RWPE1 (cell line): ENCODE measurements around the gene ESRRG.

Source experiments
- CTCF ChIA-PET: fragments of 350-600 bp; sonication (Branson Sonifier 250); formaldehyde crosslinking; extraction: SDS; loops from one replicate; lab custom pipeline; 2021; lab: Yijun Ruan, JAX
- POLR2A ChIA-PET: fragments of 400-600 bp; formaldehyde crosslinking; extraction: SDS; loops from one replicate; lab custom pipeline; 2020; ENCODE audit warnings: antibody characterized with exemption; ENCODE audit not compliant: low non-redundant PET; lab: Yijun Ruan, JAX
- DNase-seq: peaks from one replicate; pipeline ENCODE4 v3.0.0; 2012; ENCODE audit warnings: low spot score
- H3K27ac ChIP-seq: fragments of 450-650 bp; 2 replicates; pipeline ENCODE4 v1.5.1; 2017
- TF ChIP-seq, protein P1 (sequence below): fragments of 450-650 bp; conservative IDR thresholded peaks from 2 replicates; pipeline ENCODE4 v1.5.1; 2017; ENCODE audit warnings: low read depth, mild to moderate bottlenecking

Gene ESRRG

DNA sequence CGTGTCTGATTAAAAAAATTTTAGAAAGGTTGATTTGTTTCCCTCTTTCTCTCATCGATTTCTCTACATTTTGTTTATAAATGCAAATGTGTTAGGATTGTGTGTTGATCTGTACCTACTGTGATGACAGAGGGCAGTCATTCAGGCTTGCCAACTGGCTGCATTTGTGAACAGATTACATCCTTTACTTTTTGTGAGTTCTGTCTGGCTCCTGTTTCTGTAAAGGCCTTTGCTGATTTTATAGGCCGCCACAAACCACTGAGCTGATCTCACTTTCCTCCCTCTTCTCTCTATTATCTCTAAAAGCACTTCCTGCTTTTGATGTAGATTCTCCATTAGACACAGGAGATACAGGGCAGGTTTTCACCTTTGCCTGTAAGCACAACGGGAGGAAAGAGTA lies 106.8 kb downstream of the ESRRG start:
- ChIA-PET CTCF (no interaction called here), POLR2A (no interaction called here)
- H3K27ac ChIP-seq: no peak overlapping the region
- TF ChIP-seq, protein P1, sequence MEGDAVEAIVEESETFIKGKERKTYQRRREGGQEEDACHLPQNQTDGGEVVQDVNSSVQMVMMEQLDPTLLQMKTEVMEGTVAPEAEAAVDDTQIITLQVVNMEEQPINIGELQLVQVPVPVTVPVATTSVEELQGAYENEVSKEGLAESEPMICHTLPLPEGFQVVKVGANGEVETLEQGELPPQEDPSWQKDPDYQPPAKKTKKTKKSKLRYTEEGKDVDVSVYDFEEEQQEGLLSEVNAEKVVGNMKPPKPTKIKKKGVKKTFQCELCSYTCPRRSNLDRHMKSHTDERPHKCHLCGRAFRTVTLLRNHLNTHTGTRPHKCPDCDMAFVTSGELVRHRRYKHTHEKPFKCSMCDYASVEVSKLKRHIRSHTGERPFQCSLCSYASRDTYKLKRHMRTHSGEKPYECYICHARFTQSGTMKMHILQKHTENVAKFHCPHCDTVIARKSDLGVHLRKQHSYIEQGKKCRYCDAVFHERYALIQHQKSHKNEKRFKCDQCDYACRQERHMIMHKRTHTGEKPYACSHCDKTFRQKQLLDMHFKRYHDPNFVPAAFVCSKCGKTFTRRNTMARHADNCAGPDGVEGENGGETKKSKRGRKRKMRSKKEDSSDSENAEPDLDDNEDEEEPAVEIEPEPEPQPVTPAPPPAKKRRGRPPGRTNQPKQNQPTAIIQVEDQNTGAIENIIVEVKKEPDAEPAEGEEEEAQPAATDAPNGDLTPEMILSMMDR: no peak
- no peak for DNase-seq

DNA sequence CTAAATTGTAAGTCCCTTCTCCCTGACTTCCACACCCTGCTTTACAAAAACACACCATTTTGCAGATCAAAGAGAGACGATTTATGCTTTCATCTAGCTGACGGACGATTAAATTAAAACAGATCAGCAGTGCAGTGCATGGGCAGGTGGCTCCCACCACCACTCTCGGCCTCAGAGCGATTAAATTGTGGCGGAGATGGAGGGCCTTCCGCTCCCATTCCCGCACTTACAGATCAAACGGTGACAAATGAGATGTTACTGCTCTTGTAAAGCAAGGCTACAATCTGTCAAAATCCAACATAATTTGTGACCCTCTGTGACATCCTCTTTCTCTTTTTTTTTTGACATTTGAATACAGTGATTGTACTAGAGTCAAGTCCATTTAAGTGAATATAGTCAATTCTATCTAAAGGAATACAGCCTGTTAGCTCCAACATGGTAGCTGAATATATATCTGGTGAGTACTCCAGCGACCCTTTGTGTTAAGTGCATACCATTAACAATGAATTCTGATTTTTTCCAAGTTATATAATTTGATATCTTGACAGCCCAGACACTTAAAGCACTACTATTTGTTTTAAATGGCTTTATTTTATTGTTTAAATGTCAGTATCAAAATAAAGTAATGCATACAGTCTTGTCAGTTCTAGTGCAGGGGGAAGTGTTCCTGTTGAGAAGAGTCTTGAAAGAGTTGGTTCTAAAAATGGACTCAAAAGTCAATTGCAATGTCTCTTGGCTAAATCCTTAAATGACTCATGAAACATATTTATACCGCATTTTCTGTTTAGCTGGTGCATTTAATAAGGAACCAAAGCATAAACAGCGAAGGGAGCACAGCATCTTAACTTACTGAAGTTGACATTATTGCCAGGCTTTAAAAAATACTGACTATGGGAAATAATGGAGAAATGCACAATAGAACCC lies 109.0 kb downstream of the ESRRG start:
- CTCF ChIA-PET: no interaction called here
- H3K27ac ChIP-seq: no peak overlapping the region
- TF ChIP-seq, protein P1: no peak
- POLR2A ChIA-PET: no interaction called here
- DNase-seq: no peak

DNA sequence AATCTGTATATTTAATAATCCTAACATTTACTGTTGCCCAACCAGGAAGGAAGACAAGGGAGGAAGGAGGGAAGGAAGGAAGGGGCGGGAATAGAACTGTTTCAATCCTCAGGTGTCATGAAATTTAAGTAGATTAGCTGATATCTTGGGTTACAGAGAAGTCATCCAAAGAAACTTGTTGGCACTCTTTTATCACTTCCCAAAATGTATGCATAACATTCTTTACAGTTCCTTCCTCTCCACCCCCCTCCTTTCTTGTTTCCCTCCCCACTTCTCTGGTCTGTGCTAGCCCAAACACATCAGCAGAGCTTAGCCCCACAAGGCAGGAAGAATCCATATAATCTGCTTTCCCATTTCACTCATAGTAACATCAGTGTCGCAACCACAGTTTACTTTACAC lies 110.9 kb downstream of the ESRRG start:
- ChIA-PET POLR2A (no interaction called here), CTCF (no interaction called here)
- H3K27ac ChIP-seq: no peak overlapping the region
- DNase-seq: no peak
- TF ChIP-seq, protein P1: no peak

DNA sequence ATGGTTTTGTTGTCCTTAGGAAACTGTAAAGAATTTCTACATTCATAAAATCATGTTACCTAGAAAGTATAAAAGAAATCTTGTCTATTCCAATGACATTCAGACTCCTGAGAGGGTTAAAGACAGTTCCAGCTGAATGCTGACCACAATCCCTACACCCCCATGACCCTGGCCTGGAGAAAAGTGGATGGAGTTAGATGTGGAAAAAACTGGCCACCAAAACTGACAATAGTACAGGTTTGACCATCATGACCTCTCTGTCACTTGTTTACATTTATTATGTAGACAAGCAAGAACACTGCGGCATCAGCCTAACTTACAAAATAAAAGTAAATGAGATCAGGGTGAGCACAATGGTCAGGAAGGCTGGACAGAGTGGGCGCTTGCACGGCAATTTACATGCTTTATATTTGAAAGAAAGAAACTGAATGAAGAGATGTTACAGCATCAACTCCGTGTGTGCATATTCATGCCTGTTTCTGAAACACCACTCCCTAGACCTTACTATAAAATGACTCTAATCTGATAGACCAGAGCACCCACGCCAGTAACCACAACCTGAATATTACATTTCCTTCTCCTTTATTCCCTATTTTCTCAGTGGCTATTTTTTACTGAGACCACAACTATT lies 116.0 kb downstream of the ESRRG start:
- ChIA-PET CTCF (no interaction called here), POLR2A (no interaction called here)
- no peak overlapping the region for H3K27ac ChIP-seq
- DNase-seq: no peak
- TF ChIP-seq, protein P1: no peak

DNA sequence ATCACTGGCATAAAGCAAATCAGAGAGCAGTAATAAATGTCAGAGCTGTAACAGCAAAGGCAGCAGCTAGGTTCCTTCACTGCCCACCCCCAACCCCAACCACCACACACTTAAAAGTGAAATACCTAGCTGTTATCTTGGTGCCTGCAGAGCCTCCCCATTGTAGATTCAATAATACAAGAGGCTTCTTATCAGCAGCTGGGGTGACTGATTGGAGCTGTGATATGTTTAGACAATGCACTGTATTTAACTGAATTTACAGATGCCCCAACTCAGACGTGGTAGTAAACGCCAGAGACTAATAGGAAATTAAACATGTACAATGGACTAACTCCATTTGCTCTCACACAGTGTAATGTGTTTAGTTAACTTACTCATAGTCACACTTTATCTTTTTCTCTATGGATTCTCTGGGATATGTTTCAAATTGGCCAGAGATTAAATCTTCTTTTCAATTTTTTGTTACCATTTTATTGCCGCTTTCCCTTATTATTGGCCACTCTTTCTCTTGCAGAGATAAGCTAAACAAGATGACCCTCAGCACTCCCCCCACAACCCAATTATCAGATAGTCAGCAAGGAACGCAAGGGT lies 117.1 kb downstream of the ESRRG start:
- POLR2A ChIA-PET: no interaction called here
- no peak for DNase-seq
- CTCF ChIA-PET: no interaction called here
- TF ChIP-seq, protein P1: no peak
- no peak overlapping the region for H3K27ac ChIP-seq

DNA sequence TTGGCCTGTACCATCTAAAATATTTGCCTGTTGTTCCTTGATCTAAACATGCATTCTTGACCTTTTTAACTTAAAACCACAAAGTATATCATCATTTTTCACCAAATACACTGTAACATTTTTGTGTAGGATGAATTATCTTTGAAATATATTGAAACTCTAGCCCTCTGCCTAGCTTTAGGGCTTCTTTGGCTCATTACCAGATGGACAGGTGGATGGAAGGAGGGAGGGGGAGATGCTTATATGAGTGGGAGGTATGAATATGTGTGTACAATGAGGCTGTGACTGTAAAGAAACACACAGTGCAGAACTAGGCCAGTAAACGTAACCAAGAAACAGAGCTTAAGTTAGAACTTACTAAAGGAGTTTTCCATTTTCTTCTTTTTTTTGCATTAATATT lies 118.5 kb downstream of the ESRRG start:
- TF ChIP-seq, protein P1: no peak
- no peak for DNase-seq
- CTCF ChIA-PET: no interaction called here
- no peak overlapping the region for H3K27ac ChIP-seq
- POLR2A ChIA-PET: no interaction called here
